Liver (tissue), 9 donors: Measurements from ENCODE around the gene SLC32A1. TPM values are rescaled to one million over a fixed set of nuclear protein-coding genes. Genes with fewer than 3 reads are reported as not detected.

Source experiments
- DNase-seq: peaks from one replicate; pipeline ENCODE4 v3.0.0-alpha.2; 2017; ENCODE audit warnings: low spot score
- H3K27ac ChIP-seq, 2 donors: one replicate each; pipeline ENCODE4 v1.7.0; 2013; ENCODE audit warnings: inconsistent platforms in 2 of 2, low read length in 2 of 2, control low read depth in 1 of 2, low read depth in 1 of 2, mild to moderate bottlenecking in 1 of 2
- H3K27me3 ChIP-seq, 4 donors: one replicate each; pipeline versions ENCODE4 v1.6.1 to v1.7.0; 2013; ENCODE audit warnings: low read length in 3 of 4, inconsistent platforms in 1 of 4, mild to moderate bottlenecking in 1 of 4, moderate library complexity in 1 of 4; ENCODE audit not compliant: control insufficient read depth in 4 of 4, insufficient read depth in 4 of 4
- H3K36me3 ChIP-seq, 4 donors: one replicate each; pipeline versions ENCODE4 v1.6.1 to v1.7.0; 2013; ENCODE audit warnings: low read length in 3 of 4, mild to moderate bottlenecking in 3 of 4, low read depth in 1 of 4, moderate library complexity in 1 of 4; ENCODE audit not compliant: control insufficient read depth in 4 of 4, insufficient read depth in 3 of 4
- H3K4me1 ChIP-seq, 4 donors: one replicate each; pipeline versions ENCODE4 v1.6.1 to v1.7.0; 2013; ENCODE audit warnings: low read length in 3 of 4, mild to moderate bottlenecking in 3 of 4, moderate library complexity in 1 of 4; ENCODE audit not compliant: control insufficient read depth in 4 of 4, insufficient read depth in 4 of 4
- H3K4me3 ChIP-seq, 3 donors: one replicate each; pipeline versions ENCODE4 v1.6.1 to v1.7.0; 2013; ENCODE audit warnings: low read length in 3 of 3, control low read depth in 1 of 3, low read depth in 1 of 3, mild to moderate bottlenecking in 1 of 3
- H3K9ac ChIP-seq, 2 donors: one replicate each; pipeline ENCODE4 v1.7.0; 2013; ENCODE audit warnings: low read length in 2 of 2, mild to moderate bottlenecking in 2 of 2, moderate library complexity in 2 of 2, control low read depth in 1 of 2, low read depth in 1 of 2
- H3K9me3 ChIP-seq, 4 donors: one replicate each; pipeline versions ENCODE4 v1.6.1 to v1.7.0; 2013; ENCODE audit warnings: low read length in 3 of 4; ENCODE audit not compliant: control insufficient read depth in 4 of 4
- ATF3 ChIP-seq: IDR thresholded peaks from 2 replicates; pipeline ENCODE4 v1.6.1; 2016; ENCODE audit warnings: antibody characterized with exemption
- CTCF ChIP-seq: fragments of 150-350 bp; IDR thresholded peaks from 2 replicates; pipeline ENCODE4 v1.5.1; 2017; ENCODE audit warnings: improper control_type of control experiment, low read depth, low read length; ENCODE audit not compliant: missing input control
- EGR1 ChIP-seq, 2 donors: IDR thresholded peaks; 2 replicates each; pipeline ENCODE4 v1.6.1; 2016 to 2018; ENCODE audit warnings: antibody characterized with exemption in 2 of 2, low read depth in 2 of 2
- FOXA1 ChIP-seq: IDR thresholded peaks from 2 replicates; pipeline ENCODE4 v1.6.1; 2016; ENCODE audit warnings: antibody characterized with exemption
- FOXA2 ChIP-seq: IDR thresholded peaks from 2 replicates; pipeline ENCODE4 v1.6.1; 2016; ENCODE audit warnings: antibody characterized with exemption
- GABPA ChIP-seq, 2 donors: IDR thresholded peaks in 1 of 2; conservative IDR thresholded peaks in 1 of 2; 2 replicates each; pipeline ENCODE4 v1.6.1; 2016; ENCODE audit warnings: antibody characterized with exemption in 2 of 2, mild to moderate bottlenecking in 1 of 2, moderate library complexity in 1 of 2
- HNF4G ChIP-seq: IDR thresholded peaks from 2 replicates; pipeline ENCODE4 v1.6.1; 2016; ENCODE audit warnings: antibody characterized with exemption
- JUND ChIP-seq, 2 donors: IDR thresholded peaks; 2 replicates each; pipeline ENCODE4 v1.6.1; 2016; ENCODE audit warnings: antibody characterized with exemption in 2 of 2
- MAX ChIP-seq: IDR thresholded peaks from 2 replicates; pipeline ENCODE4 v1.6.1; 2016; ENCODE audit warnings: antibody characterized with exemption
- NR2F2 ChIP-seq: IDR thresholded peaks from 2 replicates; pipeline ENCODE4 v1.6.1; 2016; ENCODE audit warnings: antibody characterized with exemption
- RAD21 ChIP-seq, 2 donors: IDR thresholded peaks; 2 replicates each; pipeline ENCODE4 v1.6.1; 2016; ENCODE audit warnings: antibody characterized with exemption in 2 of 2, mild to moderate bottlenecking in 2 of 2
- REST ChIP-seq: IDR thresholded peaks from 2 replicates; pipeline ENCODE4 v1.6.1; 2016; ENCODE audit warnings: antibody characterized with exemption, mild to moderate bottlenecking
- RXRA ChIP-seq, 2 donors: IDR thresholded peaks; 2 replicates each; pipeline ENCODE4 v1.6.1; 2017 to 2018; ENCODE audit warnings: antibody characterized with exemption in 2 of 2, mild to moderate bottlenecking in 1 of 2
- SP1 ChIP-seq: IDR thresholded peaks from 2 replicates; pipeline ENCODE4 v1.6.1; 2018; ENCODE audit warnings: antibody characterized with exemption, mild to moderate bottlenecking
- WGBS: extraction: QIAGEN DNeasy Blood & Tissue Kit; methylation state at CpG from one replicate; pipeline ENCODE4 v1.1.7; 2013; 5-methylcytosine and 5-hydroxymethylcytosine counted together
- polyA plus RNA-seq, 2 donors: library from polyadenylated mRNA; stranded (reverse) in 1 of 2; unstranded in 1 of 2; fragments of 200-250 nt in 1 of 2; fragments of >200 nt in 1 of 2; fragmentation: Nextera tagmentation in 1 of 2; extraction: Ambion mirVana in 1 of 2; gene quantifications; one replicate each; pipeline versions ENCODE4 v1.2.1 to v1.2.3, GENCODE V29; 2013 to 2015
- total RNA-seq, 2 donors: library from RNA; depleted of rRNA; stranded (reverse); fragments of >200 nt; gene quantifications; one replicate each; pipeline ENCODE4 v1.2.3, GENCODE V29; 2014
- donor health status: healthy.
- donor health status: healthy.
- donor health status: healthy.
- donor health status: healthy.
- donor health status: healthy.

The SLC32A1 gene
- total and polyA plus RNA-seq, 4 donors = not detected

GRCh38 chr20:38723017-38723847 lies 1.1 kb upstream of the SLC32A1 start:
- peaks cover 5 to 30% (median 15%) of the 10 kb centered on the region in 4 donors for H3K27me3 ChIP-seq
- no peak overlapping the region for H3K4me3 ChIP-seq
- H3K4me1 ChIP-seq = peaks cover 0 to 16% (median 3%) of the 10 kb centered on the region in 4 donors
- H3K36me3 ChIP-seq = no peaks in the 10 kb centered on the region
- no peaks in the 10 kb centered on the region for H3K9me3 ChIP-seq
- no peak for DNase-seq
- TF ChIP-seq JUND (IDR thresholded peaks at IDR 0.05) (no peak), SP1 (no peak), REST (no peak), CTCF (no peak), FOXA2 (no peak), GABPA (IDR thresholded peaks at IDR 0.05 in 1 of 2, conservative IDR thresholded peaks at IDR 0.05 in 1 of 2) (no peak), ATF3 (no peak), RXRA (IDR thresholded peaks at IDR 0.05) (no peak), EGR1 (IDR thresholded peaks at IDR 0.05; ENCODE audit: low read depth in 2 of 2) (no peak), RAD21 (IDR thresholded peaks at IDR 0.05) (no peak), NR2F2 (no peak)
- H3K9ac ChIP-seq = no peak overlapping the region
- 2% methylated on average over 56 of the region's 56 CpGs for WGBS
- H3K27ac ChIP-seq = no peak overlapping the region

GRCh38 chr20:38724626-38725147 lies 401 bp downstream of the SLC32A1 start:
- H3K36me3 ChIP-seq = no peaks in the 10 kb centered on the region
- H3K27ac ChIP-seq = no peak overlapping the region
- no peaks in the 10 kb centered on the region for H3K9me3 ChIP-seq
- WGBS = 5% methylated on average over 46 of the region's 46 CpGs
- no peak for TF ChIP-seq EGR1 (IDR thresholded peaks at IDR 0.05; ENCODE audit: low read depth in 2 of 2)
- no peak for TF ChIP-seq FOXA2
- TF ChIP-seq JUND (IDR thresholded peaks at IDR 0.05) = no peak
- TF ChIP-seq GABPA (IDR thresholded peaks at IDR 0.05 in 1 of 2, conservative IDR thresholded peaks at IDR 0.05 in 1 of 2) = no peak
- no peak for TF ChIP-seq FOXA1
- no peak for TF ChIP-seq MAX
- TF ChIP-seq HNF4G = no peak
- H3K9ac ChIP-seq = no peak overlapping the region
- peaks cover 0 to 19% (median 3%) of the 10 kb centered on the region in 4 donors for H3K4me1 ChIP-seq
- no peak overlapping the region for H3K4me3 ChIP-seq
- DNase-seq = no peak
- peaks cover 5 to 37% (median 18%) of the 10 kb centered on the region in 4 donors for H3K27me3 ChIP-seq
